GF-D8 (cell line): ENCODE measurements around the gene EPS15.
"Not testable (repeated sequence)": the region's sequence is repeated elsewhere in the genome, so short reads cannot be mapped to it uniquely, and the experiment has no call there.

ENCODE experiments used
- DNase-seq: peaks from one replicate; lab custom pipeline; 2025; lab: John Stamatoyannopoulos, UW

Gene EPS15

DNA sequence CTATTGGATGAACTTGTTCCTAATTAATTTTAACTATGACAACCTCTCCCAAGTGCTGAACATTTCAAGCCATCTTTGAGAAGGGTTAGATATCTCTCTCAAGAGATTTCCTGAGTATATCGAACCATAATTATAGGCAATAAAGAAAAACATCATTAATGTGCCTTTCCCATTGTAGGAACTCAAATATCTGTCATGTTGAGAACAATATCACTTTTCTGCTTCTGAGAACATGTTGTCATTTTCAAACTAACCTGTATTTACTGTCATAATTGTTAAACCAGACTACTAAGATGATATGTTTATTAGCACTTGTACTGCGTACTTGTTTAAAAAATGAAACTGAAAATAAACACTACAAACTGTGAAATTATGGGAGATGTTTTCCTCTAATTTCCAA, 4.3 kb downstream of the EPS15 start:
- DNase-seq: no peak

DNA sequence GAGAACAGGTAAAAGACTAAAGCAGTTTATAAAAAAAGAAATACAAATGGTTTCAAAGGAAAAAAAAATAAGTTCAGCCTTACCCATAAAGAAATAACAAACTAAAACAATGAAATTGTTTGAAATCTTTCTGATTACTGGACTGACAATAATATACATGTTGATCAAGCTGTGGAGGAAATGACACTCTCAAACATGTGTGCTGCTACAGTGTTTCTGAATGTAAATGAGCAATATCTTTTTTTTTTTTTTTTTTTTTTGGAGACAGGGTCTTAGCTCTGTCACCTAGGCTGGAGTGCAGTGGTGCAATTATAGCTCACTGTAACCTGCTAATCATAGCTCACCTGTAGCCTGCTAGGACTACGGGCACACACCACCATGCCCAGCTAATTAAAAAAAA, 6.5 kb downstream of the EPS15 start:
- DNase-seq: no peak

DNA sequence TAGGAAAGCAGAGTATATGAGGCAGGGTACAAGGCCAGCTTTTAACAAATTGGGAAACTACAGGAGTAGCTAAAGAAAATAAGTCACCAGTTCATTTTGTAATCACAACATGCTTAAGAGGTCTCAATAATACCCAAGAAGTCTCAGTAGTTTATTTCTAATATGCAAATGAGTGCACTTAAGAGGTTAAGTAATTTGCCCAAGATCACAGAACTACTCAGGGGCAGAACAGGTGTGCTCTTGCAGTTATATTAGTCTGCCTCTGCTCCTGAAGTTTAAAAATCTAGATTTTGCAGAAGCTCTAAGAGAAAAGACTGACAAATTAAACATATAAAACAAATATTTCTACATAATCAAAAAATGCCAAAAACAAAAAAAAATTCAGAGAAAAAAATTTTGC, 6.9 kb downstream of the EPS15 start:
- no peak for DNase-seq

DNA sequence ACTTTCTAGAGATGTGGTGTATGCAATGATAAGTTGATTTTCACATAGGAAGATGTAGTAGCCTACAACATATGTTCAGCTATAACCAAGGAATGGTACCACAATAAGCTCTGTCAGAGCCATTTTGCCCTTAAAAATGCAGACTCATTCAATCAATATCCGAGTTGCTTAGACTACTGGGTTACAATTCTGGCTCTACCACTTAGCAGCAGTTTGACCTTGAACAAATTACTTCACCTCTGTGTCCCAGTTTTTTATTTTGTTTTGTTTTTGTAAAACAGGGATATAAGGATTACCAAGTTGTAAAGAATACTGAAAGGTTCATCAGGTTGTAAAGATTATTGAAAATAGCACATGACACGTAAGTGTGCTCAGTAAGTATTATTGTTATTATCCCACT, 9.3 kb downstream of the EPS15 start:
- DNase-seq: no peak

DNA sequence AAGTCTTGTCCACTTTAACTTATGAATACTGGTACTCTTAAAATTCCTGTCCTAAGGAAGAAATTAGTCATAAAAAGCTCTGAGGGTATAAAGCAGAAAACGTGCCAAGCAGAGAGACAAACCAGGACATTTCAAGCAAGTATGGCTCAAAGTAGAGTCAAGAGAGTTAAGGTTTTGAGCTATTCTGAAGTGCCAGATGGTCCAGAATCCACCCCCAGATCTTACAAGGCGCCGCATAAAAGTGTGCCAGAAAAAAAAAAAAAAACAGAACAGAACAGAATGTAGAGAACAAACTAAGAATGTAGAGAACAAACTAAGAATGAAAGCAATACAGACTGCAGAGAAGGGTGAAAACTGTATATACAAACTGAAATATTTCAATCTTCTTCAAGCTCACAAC, 12.5 kb downstream of the EPS15 start:
- no peak for DNase-seq

DNA sequence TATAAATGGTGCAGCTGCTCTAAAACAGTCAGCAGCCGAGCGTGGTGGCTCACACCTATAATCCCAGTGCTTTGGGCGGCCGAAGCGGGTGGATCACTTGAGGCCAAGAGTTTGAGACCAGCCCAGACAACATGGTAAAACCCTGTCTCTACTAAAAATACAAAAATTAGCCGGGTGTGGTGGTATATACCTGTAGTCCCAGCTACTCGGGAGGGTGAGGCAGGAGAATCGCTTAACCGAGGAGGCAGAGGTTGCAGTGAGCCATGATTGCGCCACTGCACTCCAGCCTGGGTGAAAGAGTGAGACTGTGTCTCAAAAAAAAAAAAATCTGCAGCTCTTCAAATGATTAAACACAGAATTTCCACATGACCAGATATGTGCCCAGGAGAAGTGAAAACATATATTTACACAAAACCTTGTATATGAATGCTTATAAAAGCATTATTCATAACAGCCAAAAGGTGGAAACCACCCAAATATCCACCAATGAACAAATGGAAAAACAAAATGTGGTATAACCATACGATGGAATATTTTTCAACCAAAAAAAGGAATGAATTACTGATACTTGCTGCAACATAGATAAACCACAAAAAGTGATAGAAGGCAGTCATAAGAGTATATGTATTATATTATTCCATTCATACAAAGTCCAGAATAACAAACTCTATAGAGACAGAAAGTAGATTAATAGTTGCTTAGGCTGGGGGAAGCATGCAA, 14.1 kb downstream of the EPS15 start:
- DNase-seq: no peak

DNA sequence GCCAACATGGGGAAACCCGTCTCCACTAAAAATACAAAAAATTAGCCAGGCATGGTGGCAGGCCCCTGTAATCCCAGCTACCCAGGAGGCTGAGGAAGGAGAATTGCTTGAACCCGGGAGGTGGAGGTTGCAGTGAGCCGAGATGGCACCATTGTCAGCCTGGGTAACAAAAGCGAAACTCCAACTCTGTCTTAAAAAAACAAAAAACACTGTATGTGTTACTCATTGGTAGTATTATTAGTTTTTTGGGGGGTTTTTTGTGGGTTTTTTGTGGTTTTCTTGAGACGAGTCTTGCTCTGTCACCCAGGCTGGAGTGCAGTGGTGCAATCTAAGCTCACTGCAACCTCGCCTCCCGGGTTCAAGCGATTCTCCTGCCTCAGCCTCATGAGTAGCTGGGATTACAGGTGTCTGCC, 17.8 kb downstream of the EPS15 start:
- DNase-seq: not testable (repeated sequence)

DNA sequence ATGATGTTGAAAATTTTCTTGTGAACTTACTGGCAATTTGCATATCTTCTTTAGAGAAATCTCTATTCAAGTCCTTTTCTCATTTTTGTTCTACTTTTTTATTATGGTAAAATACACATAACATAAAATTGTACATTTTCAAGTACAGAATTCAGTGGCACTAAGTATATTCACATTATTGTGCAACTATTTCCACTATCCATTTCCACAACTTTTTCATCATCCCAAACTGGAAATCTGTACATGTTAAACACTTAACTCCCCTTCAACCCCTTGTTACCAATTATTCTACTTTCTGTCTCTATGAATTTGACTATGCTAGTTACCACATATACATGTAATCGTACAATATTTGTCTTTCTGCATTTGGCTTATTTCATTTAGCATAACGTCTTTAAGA, 19.4 kb downstream of the EPS15 start:
- DNase-seq: no peak

DNA sequence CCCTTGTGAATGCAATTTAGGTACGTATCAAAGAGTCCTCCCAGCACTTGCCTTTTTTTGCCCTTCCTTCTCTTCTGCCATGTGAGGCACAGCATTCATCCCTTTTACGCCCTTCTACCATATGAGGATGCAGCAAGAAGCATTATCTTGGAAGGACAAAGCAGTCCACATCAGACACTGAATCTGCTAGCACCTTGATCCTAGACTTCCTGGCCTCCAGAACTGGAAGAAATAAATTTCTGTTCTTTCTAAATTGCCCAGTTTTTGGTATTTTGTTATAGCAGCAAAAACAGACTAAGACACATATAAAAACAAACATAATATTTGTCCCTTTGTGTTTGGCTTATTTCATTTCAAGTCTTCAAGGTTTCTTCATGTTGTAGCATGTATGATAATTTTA, 20.1 kb downstream of the EPS15 start:
- DNase-seq: no peak

DNA sequence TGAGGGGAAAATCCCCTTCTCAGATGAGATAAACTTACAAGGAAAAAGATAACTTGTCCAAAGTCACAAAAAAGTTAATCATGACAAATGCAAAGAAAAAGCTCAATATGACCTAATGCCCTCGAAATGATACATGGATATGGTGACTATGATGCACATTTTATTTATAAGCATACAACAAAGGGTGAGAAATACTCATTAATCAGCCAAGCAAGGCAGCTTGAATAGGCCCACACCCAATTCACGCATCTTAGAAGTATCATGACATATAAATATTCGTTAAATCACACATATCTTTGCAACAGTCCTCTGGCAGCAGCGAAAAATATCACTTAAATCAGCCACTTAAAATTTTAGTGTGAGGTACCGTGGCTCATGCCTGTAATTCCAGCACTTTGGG, 21.7 kb downstream of the EPS15 start:
- DNase-seq: no peak

DNA sequence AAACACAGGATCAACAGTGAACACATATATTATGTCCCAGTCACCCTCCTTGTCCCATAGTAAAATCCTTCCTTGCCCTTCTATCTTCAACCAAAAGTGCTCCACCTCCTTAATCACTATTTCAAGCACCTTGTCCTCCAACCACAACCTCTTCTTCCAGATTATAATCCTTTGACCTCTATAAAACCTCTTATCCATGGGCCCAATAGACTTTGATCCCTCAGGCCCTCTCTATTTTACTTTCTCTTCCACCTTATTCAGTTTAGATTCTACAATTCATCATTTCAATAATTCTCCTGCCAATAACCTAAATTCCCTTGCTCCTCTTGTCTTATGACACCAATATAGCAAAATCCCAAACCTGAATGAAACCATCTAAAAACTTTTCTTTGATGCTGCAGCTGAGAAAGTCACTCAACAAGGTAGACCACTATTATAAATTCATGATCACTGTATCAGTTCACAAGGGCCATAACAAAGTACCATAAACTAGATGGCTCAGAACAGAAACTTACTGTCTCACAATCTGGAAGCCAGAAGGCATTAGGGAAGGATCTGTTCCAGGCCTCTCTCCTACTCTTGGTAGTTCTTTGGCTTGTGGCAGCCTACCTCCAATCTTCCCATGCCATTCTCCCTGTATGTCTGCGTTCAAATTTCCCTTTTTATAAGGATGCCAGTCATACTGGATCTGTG, 24.8 kb downstream of the EPS15 start:
- DNase-seq: no peak

DNA sequence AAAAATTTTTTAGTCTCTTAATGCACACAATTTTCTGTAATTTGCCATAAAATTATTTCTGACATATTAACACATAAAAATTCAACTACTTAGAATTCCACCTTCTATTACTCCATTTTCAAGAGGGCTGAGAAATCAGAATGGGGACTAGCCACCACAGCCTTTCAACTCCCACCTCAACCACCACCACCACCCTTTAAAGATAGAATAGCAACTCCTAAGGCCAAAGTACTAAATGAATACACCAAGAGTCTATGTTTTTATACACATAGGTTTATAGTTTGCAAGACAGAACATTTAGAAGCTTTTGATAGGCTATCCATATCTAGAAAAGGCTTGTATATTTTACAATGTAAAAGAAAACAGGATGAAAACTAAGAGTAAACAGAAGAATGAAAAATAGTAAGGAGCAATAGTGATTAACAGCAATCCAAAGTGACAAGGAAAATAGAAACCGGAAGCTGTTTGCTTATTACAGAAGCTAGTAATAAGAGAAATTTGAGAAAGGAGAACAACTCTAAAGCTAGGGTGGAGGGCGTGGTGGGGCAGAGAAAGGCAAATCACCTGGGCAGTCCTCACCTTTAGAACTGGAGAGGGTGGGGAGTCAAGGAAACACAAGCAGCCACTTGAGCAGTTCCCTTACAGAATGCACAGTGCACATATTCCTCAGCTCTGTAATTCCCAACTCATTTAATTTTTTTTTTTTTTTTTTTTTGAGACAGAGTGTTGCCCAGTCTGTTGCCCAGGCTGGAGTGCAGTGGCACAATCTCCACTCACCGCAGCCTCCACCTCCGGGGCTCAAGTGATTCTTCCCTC, 27.7 kb downstream of the EPS15 start:
- DNase-seq: no peak

DNA sequence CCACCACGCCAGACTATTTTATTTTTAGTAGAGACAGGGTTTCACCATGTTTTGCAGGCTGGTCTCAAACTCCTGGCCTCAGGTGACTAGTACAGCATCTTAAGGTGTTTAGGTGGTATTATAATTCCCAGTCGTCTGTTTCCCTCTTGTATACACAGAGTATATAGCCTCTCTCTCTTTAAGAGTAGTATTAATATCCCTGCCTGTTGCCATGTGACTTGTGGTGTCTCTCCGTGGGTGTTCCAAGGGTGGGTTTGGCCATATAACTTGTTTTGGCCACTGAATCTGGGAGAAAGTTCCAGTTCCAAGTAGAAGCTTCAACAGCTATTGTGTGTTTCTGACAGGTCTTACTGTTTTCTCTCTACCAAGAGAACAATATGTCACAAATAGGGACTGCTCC, 29.6 kb downstream of the EPS15 start:
- DNase-seq: no peak

DNA sequence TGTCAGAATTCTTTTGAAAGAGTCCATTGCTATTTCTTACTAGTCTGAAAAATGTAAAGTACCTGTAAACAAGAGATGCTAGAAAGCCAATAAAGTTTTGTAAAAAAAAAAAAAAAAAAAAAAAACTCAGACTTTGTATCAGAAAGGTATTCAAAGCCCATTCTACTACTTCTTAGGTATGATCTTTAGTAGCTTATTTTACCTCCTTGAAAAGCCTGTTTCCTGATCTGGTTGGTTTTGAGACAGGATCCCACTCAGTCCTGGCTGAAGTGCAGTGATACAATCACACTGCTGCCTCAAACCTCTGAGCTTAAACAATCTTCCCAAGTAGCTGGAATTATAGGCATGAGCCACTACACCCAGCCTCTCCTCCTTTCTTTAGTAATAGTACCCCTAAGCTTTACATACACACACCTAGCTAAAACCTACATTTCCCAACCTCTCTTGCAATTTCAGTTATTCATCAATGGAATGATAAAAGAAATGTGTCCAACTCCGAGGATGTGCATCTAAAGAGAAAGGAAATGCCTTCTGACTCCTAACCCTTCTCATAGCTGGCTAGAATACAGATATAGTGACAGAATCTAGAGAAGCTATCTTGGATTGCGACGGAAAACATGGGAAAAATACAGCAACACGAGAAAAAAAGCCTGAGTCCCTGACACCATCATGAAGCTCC, 30.6 kb downstream of the EPS15 start:
- DNase-seq: no peak

DNA sequence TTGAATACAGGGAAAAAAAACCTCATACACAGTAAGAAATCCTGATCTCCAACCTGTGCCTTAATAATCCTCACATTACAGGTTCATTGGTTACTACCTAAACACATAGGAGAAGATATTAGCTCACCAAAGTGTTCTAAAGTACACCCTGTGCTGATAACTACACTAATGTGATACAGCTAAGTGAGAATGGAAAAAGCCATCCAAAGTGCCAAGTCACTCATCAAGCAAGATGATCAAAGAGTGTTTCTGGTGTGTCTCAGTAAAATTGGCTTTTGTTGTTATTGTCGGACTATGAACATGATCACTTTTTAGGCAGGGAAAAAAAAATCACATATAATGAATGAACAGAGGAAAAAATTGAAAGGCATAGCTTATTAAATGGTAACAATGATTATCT, 31.4 kb downstream of the EPS15 start:
- no peak for DNase-seq

DNA sequence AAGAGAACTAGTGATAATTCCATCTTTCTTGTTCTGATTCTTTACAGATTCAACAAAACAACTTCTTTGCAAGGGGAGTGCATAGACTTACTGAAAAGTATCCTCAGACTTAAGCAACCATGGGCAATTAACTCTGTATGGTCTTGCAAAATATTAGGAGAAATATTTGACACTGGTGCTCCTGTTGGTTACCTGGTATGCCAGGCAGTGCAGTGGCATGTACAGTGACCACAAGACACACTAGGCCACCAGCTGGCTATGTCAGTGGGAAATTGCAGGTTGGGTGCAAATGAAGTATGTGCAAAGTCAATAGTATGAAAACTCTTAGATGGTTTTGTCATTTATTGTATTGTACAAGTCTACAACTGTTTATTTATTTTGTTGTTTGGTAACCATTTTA, 34.5 kb downstream of the EPS15 start:
- DNase-seq: no peak

DNA sequence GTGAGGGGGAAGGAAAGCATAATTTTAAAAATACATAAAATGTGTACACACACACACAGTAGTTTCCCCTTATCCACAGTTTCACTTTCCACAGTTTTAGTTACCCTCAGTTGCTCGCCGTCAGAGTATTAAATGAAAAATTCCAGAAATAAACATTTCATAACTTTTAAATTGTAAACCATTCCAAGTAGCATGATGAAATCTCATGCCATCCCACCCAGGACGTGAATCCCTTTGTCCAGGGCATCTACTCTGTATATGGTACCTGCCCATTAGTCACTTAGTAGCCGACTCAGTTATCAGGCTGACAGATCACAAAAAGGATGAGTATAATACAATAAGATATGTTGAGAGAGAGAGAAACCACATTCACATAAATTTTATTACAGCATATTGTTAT, 36.2 kb downstream of the EPS15 start:
- DNase-seq: no peak

DNA sequence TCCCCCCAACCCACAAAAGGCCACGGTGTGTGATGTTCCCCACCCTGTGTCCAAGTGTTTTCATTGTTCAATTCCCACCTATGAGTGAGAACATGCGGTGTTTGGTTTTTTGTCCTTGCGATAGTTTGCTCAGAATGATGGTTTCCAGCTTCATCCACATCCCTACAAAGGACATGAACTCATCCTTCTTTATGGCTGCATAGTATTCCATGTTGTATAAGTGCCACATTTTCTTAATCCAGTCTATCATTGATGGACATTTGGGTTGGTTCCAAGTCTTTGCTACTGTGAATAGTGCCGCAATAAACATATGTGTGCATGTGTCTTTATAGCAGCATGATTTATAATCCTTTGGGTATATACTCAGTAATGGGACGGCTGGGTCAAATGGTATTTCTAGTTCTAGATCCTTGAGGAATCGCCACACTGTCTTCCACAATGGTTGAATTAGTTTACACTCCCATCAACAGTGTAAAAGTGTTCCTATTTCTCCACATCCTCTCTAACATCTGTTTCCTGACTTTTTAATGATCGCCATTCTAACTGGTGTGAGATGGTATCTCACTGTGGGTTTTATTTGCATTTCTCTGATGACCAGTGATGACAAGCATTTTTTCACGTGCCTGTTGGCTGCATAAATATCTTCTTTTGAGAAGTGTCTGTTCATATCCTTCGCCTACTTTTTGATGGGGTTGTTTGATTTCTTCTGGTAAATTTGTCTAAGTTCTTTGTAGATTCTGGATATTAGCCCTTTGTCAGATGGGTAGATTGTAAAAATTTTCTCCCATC, 44.0 kb downstream of the EPS15 start:
- DNase-seq: peak; percentile 81

DNA sequence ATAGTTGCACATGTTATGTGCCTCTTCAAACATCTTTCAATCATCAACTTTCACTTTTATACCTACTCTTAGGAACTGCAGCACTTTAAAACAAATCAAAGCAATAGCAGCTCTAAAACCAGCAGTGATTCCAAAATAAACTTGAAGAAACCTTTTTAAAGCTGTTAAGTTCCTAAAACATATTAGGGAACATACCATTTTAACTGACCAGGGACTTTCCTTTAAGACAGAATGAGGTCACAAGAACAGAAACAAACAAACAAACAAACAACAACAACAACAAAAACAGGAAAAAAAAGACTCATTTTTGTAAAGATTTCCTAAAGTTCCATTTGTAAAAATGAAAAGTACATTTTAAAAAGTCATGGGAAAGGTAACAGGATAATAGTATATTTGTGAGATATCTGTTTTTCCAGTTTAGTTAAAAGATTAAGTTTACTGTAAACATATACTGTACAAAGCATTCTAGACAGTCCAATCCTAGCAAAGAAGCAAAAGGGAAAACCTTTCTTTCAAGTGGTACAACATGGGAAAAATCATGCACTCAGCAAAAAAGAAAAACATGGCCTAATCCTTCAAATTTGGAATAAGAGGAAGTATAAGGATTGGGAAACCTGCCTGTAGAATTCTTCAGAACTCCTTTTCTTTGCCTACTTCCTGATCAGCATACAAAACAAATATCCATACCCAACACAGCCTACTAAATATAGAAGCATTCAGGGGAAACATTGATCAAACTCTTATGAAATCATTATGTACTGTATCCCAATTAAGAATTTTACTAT, 45.5 kb downstream of the EPS15 start:
- DNase-seq: peak; percentile 41

DNA sequence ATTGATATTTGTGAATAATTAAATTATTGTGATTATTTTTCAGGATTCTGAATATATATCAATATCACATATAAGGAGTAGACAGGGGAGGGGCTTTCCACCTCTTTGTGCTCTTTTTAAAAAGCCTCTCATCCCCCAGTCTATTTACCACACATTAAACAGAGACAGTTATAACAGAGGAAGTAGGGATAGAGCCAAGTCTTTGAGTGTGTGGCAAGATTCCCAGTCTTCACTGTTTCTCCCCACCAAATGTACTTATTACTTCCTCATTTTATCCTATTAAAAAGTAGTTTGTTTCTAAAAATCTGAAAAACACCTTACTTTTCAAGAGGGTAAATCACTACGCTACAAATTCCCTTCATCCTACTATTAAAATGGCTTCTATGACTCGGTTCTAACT, 46.7 kb downstream of the EPS15 start:
- peak; percentile 71 for DNase-seq

DNA sequence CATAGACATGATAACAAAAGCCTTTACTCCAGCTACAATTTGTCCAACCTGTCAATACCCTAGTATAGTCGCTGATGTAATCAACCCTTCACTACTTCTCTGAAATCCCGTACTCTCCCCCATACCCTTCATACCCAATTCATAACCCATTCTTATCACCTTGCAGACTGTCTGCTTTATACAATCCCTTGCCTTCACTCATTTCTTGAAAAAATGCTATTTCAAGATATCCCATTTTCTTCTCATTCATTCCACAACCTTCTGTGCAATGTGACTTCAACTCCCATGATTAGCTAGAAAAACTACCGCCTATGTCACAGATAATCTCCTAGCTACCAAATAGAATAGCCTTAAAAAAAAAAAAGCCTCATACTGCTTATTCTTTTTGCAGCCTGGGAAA, 49.5 kb downstream of the EPS15 start:
- DNase-seq: no peak
